H1 (cell line): ENCODE results near the gene PRCD. TPM values are rescaled to one million over a fixed set of nuclear protein-coding genes. Genes with fewer than 3 reads are reported as not detected.

ENCODE experiments used
- BCL11A ChIP-seq, 2 experiments: IDR thresholded peaks; one replicate each; pipeline ENCODE4 v1.6.1; 2011; ENCODE audit warnings: low read depth in 2 of 2, low read length in 2 of 2, mild to moderate bottlenecking in 2 of 2
- CBX5 ChIP-seq: fragments of 300-800, 300-1000 bp; sonication (generic); IDR thresholded peaks from 2 replicates; pipeline ENCODE4 v1.7.1; 2016; ENCODE audit warnings: antibody characterized with exemption, low read length, low read depth
- CHD2 ChIP-seq: IDR thresholded peaks from 2 replicates; pipeline ENCODE4 v1.6.1; 2012; ENCODE audit warnings: low read length, improper control_type of control experiment
- CHD7 ChIP-seq: fragments of 300-600 bp; sonication (generic); IDR thresholded peaks from 2 replicates; pipeline ENCODE4 v1.7.1; 2012; ENCODE audit warnings: low read length, moderate library complexity, mild to moderate bottlenecking, inconsistent platforms; ENCODE audit not compliant: insufficient replicate concordance
- CREB1 ChIP-seq: IDR thresholded peaks from 2 replicates; pipeline ENCODE4 v1.6.1; 2012; ENCODE audit warnings: inconsistent platforms
- GTF2F1 ChIP-seq: IDR thresholded peaks from 2 replicates; pipeline ENCODE4 v1.6.1; 2012; ENCODE audit warnings: low read depth, low read length, improper control_type of control experiment, borderline replicate concordance
- HDAC2 ChIP-seq, 2 experiments: fragments of 300-600 bp in 1 of 2; sonication (generic) in 1 of 2; IDR thresholded peaks; 2 replicates each; pipeline ENCODE4 v1.6.1; 2011 to 2012; ENCODE audit warnings: low read depth in 2 of 2, low read length in 2 of 2, mild to moderate bottlenecking in 2 of 2, moderate library complexity in 2 of 2, borderline replicate concordance in 1 of 2, inconsistent platforms in 1 of 2
- MAFK ChIP-seq: IDR thresholded peaks from 2 replicates; pipeline ENCODE4 v1.6.1; 2012; ENCODE audit warnings: low read depth, mild to moderate bottlenecking, improper control_type of control experiment, low read length
- PHF8 ChIP-seq: fragments of 200-600 bp; sonication (generic); conservative IDR thresholded peaks from 2 replicates; pipeline ENCODE4 v1.7.1; 2012; ENCODE audit warnings: low read depth, mild to moderate bottlenecking, inconsistent platforms, low read length, moderate library complexity
- TAF7 ChIP-seq: optimal IDR thresholded peaks from 2 replicates; pipeline ENCODE3; 2011; ENCODE audit warnings: low read depth, mild to moderate bottlenecking, inconsistent platforms, low read length, moderate library complexity, borderline replicate concordance
- TBP ChIP-seq: IDR thresholded peaks from 2 replicates; pipeline ENCODE4 v1.6.1; 2011; ENCODE audit warnings: low read depth, low read length, improper control_type of control experiment
- polyA plus RNA-seq, 7 experiments: library from polyadenylated mRNA; depleted of rRNA in 3 of 7; stranded (reverse) in 5 of 7; unstranded in 2 of 7; fragments of >200 nt in 5 of 7; fragments of 200-250 nt in 2 of 7; gene quantifications; 1 replicate in 5 of 7; 2 replicates in 1 of 7; 4 replicates in 1 of 7; pipeline versions ENCODE4 v1.2.1 to v1.2.3, GENCODE V29; 2011 to 2013; ENCODE audit warnings: missing spikeins in 2 of 7, mixed read lengths in 2 of 7
- total RNA-seq: library from RNA; stranded (reverse); fragmentation: NEBNext Ultra II Directional; extraction: Animal tissue kit (Norgen Biotek cat#: 25700); gene quantifications from 2 replicates; pipeline ENCODE4 v1.2.1, GENCODE V29; 2021

The PRCD gene
- total and polyA plus RNA-seq, 2 of the 8 experiments (the other 6 are each of a cell fraction or from before 2014, with no cell fraction given), result 0.77 to 2.1 TPM

DNA sequence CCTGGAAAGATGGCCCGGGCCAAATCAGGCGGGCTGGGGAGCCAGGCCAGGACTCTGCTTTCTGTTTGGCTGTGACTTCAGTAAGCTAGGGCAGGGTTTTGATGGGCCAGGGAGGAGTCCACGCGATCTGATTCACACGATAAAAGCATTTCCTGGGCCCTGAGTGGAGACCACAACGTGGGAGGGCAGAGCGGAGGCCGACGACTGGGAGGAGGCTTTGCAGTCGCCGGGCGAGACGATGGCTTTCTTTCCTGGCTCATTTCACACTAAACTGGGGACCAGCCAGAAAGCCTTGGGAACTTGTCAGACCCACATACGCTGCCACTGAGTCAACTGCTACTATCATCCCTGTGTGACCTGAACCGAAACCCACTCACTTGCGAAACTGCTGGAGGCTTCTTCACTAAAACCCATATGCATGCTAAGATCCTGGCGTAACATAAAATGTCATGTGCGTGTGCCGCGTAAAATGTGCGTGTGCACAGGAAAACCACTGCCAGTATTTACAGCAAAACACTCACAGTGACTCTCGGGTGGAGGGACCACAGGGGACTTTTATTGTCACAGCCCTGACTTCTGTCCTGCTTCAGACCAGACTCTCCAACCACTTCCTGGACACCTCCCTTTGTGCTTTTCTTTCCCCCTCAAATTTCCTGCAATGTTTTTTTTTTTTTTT, 24.4 kb upstream of the PRCD start (continued):
- TF ChIP-seq CHD7 (no peak), CBX5 (no peak), GTF2F1 (no peak), HDAC2 (IDR thresholded peaks at IDR 0.05; ENCODE audit: borderline replicate concordance in 1 of 2, low read depth in 2 of 2, low read length in 2 of 2) (no peak), CHD2 (no peak), PHF8 (no peak), TAF7 (no peak), TBP (no peak), MAFK (no peak), CREB1 (no peak), BCL11A (IDR thresholded peaks at IDR 0.05; ENCODE audit: low read depth in 2 of 2, low read length in 2 of 2) (no peak)
